HCT116 (cell line): Measurements from ENCODE around the gene UBR3. TPM values are rescaled to one million over a fixed set of nuclear protein-coding genes. Genes with fewer than 3 reads are reported as not detected.
A peak's percentile ranks its signal among the peaks of the same experiment; 100 is the strongest.

Experiments used
- ATAC-seq: fragments of 200-7000 bp; cut with Tn5 transposase; 2 replicates; pipeline ENCODE4 v1.9.1; 2020; ENCODE audit warnings: mild to moderate bottlenecking, moderate library complexity
- Bru-seq: library from RNA; stranded (reverse); fragments of 400-500 nt; gene quantifications from one replicate; lab custom pipeline; 2021; lab: Mats Ljungman, UMichigan
- BruChase-seq, 2 experiments: library from RNA; stranded (reverse); fragments of 400-500 nt; gene quantifications; one replicate each; lab custom pipeline; 2021; lab: Mats Ljungman, UMichigan
- BruUV-seq: library from RNA; stranded (reverse); fragments of 400-500 nt; replicated peaks from 2 replicates; lab custom pipeline; 2021; lab: Mats Ljungman, UMichigan
- CTCF ChIA-PET: fragments of 300-600 bp; sonication (Branson Sonifier 250); formaldehyde crosslinking; loops from one replicate; lab custom pipeline; 2021; ENCODE audit warnings: antibody characterized with exemption; lab: Charles Lee
- POLR2A ChIA-PET: fragments of 300-600, 350-600 bp; sonication (Branson Sonifier 250); formaldehyde crosslinking; loops from one replicate; lab custom pipeline; 2021; ENCODE audit warnings: antibody characterized with exemption; lab: Charles Lee
- RAD21 ChIA-PET, 2 experiments: fragments of 300-600 bp; sonication (Branson Sonifier 250); formaldehyde crosslinking; loops; one replicate each; lab custom pipeline; 2023; ENCODE audit warnings: low total read pairs in 2 of 2; ENCODE audit not compliant: uncharacterized antibody in 2 of 2, unreplicated experiment in 2 of 2, low non-redundant PET in 1 of 2; lab: Charles Lee
- DNase-seq: peaks from one replicate; pipeline ENCODE4 v3.0.0-alpha.2; 2010; ENCODE audit warnings: low read depth, low spot score
- H2AFZ ChIP-seq: fragments of 200-600 bp; shearing (Covaris generic), sonication (generic); 2 replicates; pipeline ENCODE4 v1.6.1; 2017; ENCODE audit warnings: low read depth, mixed run types, mixed read lengths, antibody characterized with exemption, low read length; ENCODE audit not compliant: poor library complexity, severe bottlenecking
- H3K27ac ChIP-seq: 2 replicates; pipeline ENCODE4 v1.5.1; 2012; ENCODE audit warnings: low read depth, low read length
- H3K27me3 ChIP-seq: fragments of 200-600 bp; sonication (generic); 2 replicates; pipeline ENCODE4 v1.6.1; 2016; ENCODE audit warnings: mixed run types, low read length, mixed read lengths; ENCODE audit not compliant: insufficient read depth
- H3K36me3 ChIP-seq, 2 experiments: fragments of 200-500 bp in 1 of 2; fragments of 200-600 bp in 1 of 2; sonication (Bioruptor generic) in 1 of 2; sonication (generic) in 1 of 2; 2 replicates each; pipeline versions ENCODE4 v1.5.1 to v1.6.1; 2014 to 2016; ENCODE audit warnings: low read length in 2 of 2, inconsistent platforms in 1 of 2, mixed read lengths in 1 of 2, mixed run types in 1 of 2; ENCODE audit not compliant: insufficient read depth in 2 of 2, control insufficient read depth in 1 of 2
- H3K4me1 ChIP-seq, 2 experiments: fragments of 200-600 bp in 1 of 2; sonication (generic) in 1 of 2; 2 replicates each; pipeline versions ENCODE4 v1.5.1 to v1.6.1; 2012 to 2017; ENCODE audit warnings: low read length in 2 of 2, inconsistent platforms in 1 of 2, mild to moderate bottlenecking in 1 of 2, mixed read lengths in 1 of 2, mixed run types in 1 of 2, moderate library complexity in 1 of 2; ENCODE audit not compliant: insufficient read depth in 2 of 2, control insufficient read depth in 1 of 2
- H3K4me2 ChIP-seq: fragments of 200-600 bp; sonication (generic); 2 replicates; pipeline ENCODE4 v1.6.1; 2017; ENCODE audit warnings: mixed run types, low read length, mixed read lengths
- H3K4me3 ChIP-seq, 2 experiments: fragments of 200-600 bp in 1 of 2; sonication (generic) in 1 of 2; replicated peaks in 1 of 2; 2 replicates each; pipeline ENCODE4 v1.5.1; 2011 to 2016; ENCODE audit warnings: low read length in 2 of 2, control low read depth in 1 of 2, low read depth in 1 of 2, mild to moderate bottlenecking in 1 of 2, mixed read lengths in 1 of 2, mixed run types in 1 of 2
- H3K79me2 ChIP-seq: fragments of 200-600 bp; sonication (generic); 2 replicates; pipeline ENCODE4 v1.6.1; 2017; ENCODE audit warnings: mild to moderate bottlenecking, mixed run types, low read length, moderate library complexity, mixed read lengths; ENCODE audit not compliant: insufficient read depth
- H3K9ac ChIP-seq: fragments of 200-600 bp; sonication (generic); 2 replicates; pipeline ENCODE4 v1.6.1; 2016; ENCODE audit warnings: low read length, mixed read lengths
- H3K9me2 ChIP-seq: fragments of 200-600 bp; sonication (generic), shearing (Covaris generic); 2 replicates; pipeline ENCODE4 v1.6.1; 2017; ENCODE audit warnings: mixed run types, mild to moderate bottlenecking, moderate library complexity; ENCODE audit not compliant: insufficient read depth
- H3K9me3 ChIP-seq, 2 experiments: fragments of 200-500 bp in 1 of 2; fragments of 200-600 bp in 1 of 2; sonication (Bioruptor generic) in 1 of 2; sonication (generic) in 1 of 2; 2 replicates each; pipeline ENCODE4 v1.6.1; 2014 to 2017; ENCODE audit warnings: low read length in 2 of 2, mixed read lengths in 2 of 2, inconsistent platforms in 1 of 2, low read depth in 1 of 2, mild to moderate bottlenecking in 1 of 2, mixed run types in 1 of 2, moderate library complexity in 1 of 2; ENCODE audit not compliant: control insufficient read depth in 1 of 2, insufficient read depth in 1 of 2
- H4K20me1 ChIP-seq: fragments of 200-600 bp; sonication (generic), shearing (Covaris generic); 2 replicates; pipeline ENCODE4 v1.6.1; 2017; ENCODE audit warnings: mixed run types, mild to moderate bottlenecking, moderate library complexity; ENCODE audit not compliant: insufficient read depth
- CEBPB ChIP-seq: IDR thresholded peaks from 2 replicates; pipeline ENCODE4 v1.6.1; 2012; ENCODE audit warnings: low read depth
- EGR1 ChIP-seq: IDR thresholded peaks from 2 replicates; pipeline ENCODE4 v1.6.1; 2012; ENCODE audit warnings: low read depth
- FOSL1 ChIP-seq: IDR thresholded peaks from 2 replicates; pipeline ENCODE4 v1.6.1; 2012; ENCODE audit warnings: low read depth
- POLR2A ChIP-seq: IDR thresholded peaks from 2 replicates; pipeline ENCODE4 v1.7.0; 2011; ENCODE audit warnings: borderline replicate concordance; ENCODE audit not compliant: insufficient read depth, insufficient read length; ENCODE audit errors: extremely low read depth
- POLR2AphosphoS5 ChIP-seq: IDR thresholded peaks from 2 replicates; pipeline ENCODE4 v1.6.1; 2011; ENCODE audit warnings: mild to moderate bottlenecking, low read depth, low read length, moderate library complexity
- SIN3A ChIP-seq: IDR thresholded peaks from 2 replicates; pipeline ENCODE4 v1.6.1; 2012; ENCODE audit warnings: low read depth
- YY1 ChIP-seq: IDR thresholded peaks from 2 replicates; pipeline ENCODE4 v1.6.1; 2011; ENCODE audit warnings: low read length, low read depth, moderate library complexity, mild to moderate bottlenecking; ENCODE audit not compliant: insufficient replicate concordance; ENCODE audit errors: extremely low read depth
- ZFX ChIP-seq: fragments of 450-650 bp; IDR thresholded peaks from 2 replicates; pipeline ENCODE4 v1.6.1; 2017
- intact Hi-C: fragments of 100-400 bp; cut with micrococcal nuclease; formaldehyde crosslinking; loops from 2 replicates; pipeline ENCODE4 v1.10.0; 2022
- long read RNA-seq: library from polyadenylated mRNA; unstranded; transcript quantifications from one replicate; pipeline ENCODE4 v2.0.0, GENCODE V29; 2021; ENCODE audit not compliant: unreplicated experiment
- polyA plus RNA-seq: library from polyadenylated mRNA; unstranded; fragments of >200 nt; gene quantifications from 2 replicates; pipeline ENCODE4 v1.2.1, GENCODE V29; 2012; ENCODE audit warnings: missing spikeins
- total RNA-seq: library from RNA; stranded (reverse); gene quantifications from one replicate; pipeline ENCODE4 v1.2.1, GENCODE V29; 2021; ENCODE audit not compliant: unreplicated experiment
- TF ChIP-seq, protein P1 (sequence below): IDR thresholded peaks from 2 replicates; pipeline ENCODE4 v1.6.1; 2012
- TF ChIP-seq, protein P2 (sequence below): IDR thresholded peaks from 2 replicates; pipeline ENCODE4 v1.6.1; 2012
- TF ChIP-seq, protein P3 (sequence below): IDR thresholded peaks from 2 replicates; pipeline ENCODE4 v1.6.1; 2011; ENCODE audit warnings: mild to moderate bottlenecking, low read length, moderate library complexity; ENCODE audit not compliant: insufficient replicate concordance; ENCODE audit errors: extremely low read depth

Gene UBR3, protein sequence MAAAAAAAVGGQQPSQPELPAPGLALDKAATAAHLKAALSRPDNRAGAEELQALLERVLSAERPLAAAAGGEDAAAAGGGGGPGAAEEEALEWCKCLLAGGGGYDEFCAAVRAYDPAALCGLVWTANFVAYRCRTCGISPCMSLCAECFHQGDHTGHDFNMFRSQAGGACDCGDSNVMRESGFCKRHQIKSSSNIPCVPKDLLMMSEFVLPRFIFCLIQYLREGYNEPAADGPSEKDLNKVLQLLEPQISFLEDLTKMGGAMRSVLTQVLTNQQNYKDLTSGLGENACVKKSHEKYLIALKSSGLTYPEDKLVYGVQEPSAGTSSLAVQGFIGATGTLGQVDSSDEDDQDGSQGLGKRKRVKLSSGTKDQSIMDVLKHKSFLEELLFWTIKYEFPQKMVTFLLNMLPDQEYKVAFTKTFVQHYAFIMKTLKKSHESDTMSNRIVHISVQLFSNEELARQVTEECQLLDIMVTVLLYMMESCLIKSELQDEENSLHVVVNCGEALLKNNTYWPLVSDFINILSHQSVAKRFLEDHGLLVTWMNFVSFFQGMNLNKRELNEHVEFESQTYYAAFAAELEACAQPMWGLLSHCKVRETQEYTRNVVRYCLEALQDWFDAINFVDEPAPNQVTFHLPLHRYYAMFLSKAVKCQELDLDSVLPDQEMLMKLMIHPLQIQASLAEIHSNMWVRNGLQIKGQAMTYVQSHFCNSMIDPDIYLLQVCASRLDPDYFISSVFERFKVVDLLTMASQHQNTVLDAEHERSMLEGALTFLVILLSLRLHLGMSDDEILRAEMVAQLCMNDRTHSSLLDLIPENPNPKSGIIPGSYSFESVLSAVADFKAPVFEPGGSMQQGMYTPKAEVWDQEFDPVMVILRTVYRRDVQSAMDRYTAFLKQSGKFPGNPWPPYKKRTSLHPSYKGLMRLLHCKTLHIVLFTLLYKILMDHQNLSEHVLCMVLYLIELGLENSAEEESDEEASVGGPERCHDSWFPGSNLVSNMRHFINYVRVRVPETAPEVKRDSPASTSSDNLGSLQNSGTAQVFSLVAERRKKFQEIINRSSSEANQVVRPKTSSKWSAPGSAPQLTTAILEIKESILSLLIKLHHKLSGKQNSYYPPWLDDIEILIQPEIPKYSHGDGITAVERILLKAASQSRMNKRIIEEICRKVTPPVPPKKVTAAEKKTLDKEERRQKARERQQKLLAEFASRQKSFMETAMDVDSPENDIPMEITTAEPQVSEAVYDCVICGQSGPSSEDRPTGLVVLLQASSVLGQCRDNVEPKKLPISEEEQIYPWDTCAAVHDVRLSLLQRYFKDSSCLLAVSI (N-terminal part only)
- total RNA-seq (29.5 TPM), Bru-seq, nascent RNA (percentile 76 among the genes with signal in this experiment), BruChase-seq, experiment 1, labeled RNA remaining after a 6-hour chase (percentile 75 among the genes with signal in this experiment), BruChase-seq, experiment 2, labeled RNA remaining after a 2-hour chase (percentile 68 among the genes with signal in this experiment)
- polyA plus RNA-seq = 6.5 and 8.2 TPM in 2 replicates
- long read RNA-seq, full-length matches to known transcripts = 8 of 23 reads
- long read RNA-seq, partial matches to known transcripts = 10 of 23 reads
- long read RNA-seq, other reads (novel, unspliced or antisense) = 5 of 23 reads

DNA sequence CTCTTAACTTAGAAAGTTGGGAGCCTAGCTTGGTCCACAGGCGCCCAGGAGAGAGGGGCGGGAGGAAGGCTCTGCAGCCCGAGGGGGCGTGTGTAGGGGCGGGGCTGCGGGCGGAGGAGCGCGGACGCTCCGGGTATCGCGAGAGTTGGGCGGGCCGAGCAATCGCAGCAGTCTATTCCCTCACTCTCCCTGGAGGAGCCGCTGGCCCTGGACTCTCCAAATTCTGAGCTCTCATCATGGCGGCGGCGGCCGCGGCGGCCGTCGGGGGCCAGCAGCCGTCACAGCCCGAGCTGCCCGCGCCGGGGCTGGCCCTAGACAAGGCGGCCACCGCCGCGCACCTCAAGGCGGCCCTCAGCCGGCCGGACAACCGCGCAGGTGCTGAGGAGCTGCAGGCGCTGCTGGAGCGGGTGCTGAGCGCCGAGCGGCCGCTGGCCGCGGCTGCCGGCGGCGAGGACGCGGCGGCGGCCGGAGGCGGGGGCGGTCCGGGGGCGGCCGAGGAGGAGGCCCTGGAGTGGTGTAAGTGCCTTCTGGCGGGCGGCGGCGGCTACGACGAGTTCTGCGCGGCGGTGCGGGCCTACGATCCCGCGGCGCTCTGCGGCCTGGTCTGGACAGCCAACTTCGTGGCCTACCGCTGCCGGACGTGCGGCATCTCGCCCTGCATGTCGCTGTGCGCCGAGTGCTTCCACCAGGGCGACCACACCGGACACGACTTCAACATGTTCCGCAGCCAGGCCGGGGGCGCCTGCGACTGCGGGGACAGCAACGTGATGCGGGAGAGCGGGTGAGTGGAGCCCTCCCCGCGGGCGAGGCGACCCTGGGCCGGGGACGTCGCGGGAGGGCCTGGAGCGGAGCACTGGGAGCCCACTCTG, at the start of gene UBR3:
Gene UBR3, plus strand, starts transcription at position 183 of the 869 bp plus-strand sequence. Its CDS starts 54 bp downstream, at position 237.
- peak; percentile 76 for DNase-seq
- Histone ChIP-seq H3K4me2 (peak within 1 kb of the TSS; percentile 77), H3K27ac (peak within 1 kb of the TSS; percentile 71), H3K9ac (peak within 1 kb of the TSS; percentile 71), H3K4me3 (peak within 1 kb of the TSS; percentile 81 to 82), H2AFZ (peak within 1 kb of the TSS; percentile 62), H3K9me2 (no peaks in the 10 kb centered on the region), H3K36me3 (no peaks in the 10 kb centered on the region; a peak in 1 of 4 replicates), H4K20me1 (peaks cover 11% of the 10 kb centered on the region; the same call in 1 of the 2 replicates), H3K9me3 (no peaks in the 10 kb centered on the region), H3K4me1 (peaks cover 14 to 27% of the 10 kb centered on the region in 2 experiments), H3K79me2 (peaks cover 68% of the 10 kb centered on the region)
- CTCF ChIA-PET = interaction anchor here (0.5 to 1.2 kb wide), 5 partner anchors 16 to 294 kb away, joined by 3 to 6 read pairs (median 3); no protein-coding TSS in a partner anchor
- no TSS peak for BruUV-seq
- peak; percentile 85 for ATAC-seq
- intact Hi-C loops = no loop called here
- peak; percentile 95 for TF ChIP-seq POLR2AphosphoS5
- TF ChIP-seq, protein P1, sequence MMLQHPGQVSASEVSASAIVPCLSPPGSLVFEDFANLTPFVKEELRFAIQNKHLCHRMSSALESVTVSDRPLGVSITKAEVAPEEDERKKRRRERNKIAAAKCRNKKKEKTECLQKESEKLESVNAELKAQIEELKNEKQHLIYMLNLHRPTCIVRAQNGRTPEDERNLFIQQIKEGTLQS = no peak
- peak; percentile 98 for TF ChIP-seq ZFX
- peak; percentile 90 for TF ChIP-seq POLR2A
- TF ChIP-seq YY1 = peak; percentile 91
- TF ChIP-seq SIN3A = peak; percentile 38; the same call in 1 of the 2 replicates
- TF ChIP-seq, protein P2, sequence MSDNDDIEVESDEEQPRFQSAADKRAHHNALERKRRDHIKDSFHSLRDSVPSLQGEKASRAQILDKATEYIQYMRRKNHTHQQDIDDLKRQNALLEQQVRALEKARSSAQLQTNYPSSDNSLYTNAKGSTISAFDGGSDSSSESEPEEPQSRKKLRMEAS = peak; percentile 2; the same call in 1 of the 2 replicates
- TF ChIP-seq CEBPB = no peak
- TF ChIP-seq, protein P3, sequence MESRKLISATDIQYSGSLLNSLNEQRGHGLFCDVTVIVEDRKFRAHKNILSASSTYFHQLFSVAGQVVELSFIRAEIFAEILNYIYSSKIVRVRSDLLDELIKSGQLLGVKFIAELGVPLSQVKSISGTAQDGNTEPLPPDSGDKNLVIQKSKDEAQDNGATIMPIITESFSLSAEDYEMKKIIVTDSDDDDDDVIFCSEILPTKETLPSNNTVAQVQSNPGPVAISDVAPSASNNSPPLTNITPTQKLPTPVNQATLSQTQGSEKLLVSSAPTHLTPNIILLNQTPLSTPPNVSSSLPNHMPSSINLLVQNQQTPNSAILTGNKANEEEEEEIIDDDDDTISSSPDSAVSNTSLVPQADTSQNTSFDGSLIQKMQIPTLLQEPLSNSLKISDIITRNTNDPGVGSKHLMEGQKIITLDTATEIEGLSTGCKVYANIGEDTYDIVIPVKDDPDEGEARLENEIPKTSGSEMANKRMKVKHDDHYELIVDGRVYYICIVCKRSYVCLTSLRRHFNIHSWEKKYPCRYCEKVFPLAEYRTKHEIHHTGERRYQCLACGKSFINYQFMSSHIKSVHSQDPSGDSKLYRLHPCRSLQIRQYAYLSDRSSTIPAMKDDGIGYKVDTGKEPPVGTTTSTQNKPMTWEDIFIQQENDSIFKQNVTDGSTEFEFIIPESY = peak; percentile 96
- peak; percentile 53; the same call in 1 of the 2 replicates for TF ChIP-seq EGR1
- TF ChIP-seq FOSL1 = no peak
- TF ChIP-seq, all 23 proteins: peak for 8
- POLR2A ChIA-PET = interaction anchor here (1.2 kb wide), 1 partner anchor 12 kb away, joined by 3 read pairs; no protein-coding TSS in a partner anchor
- RAD21 ChIA-PET = no interaction called here
- no peaks in the 10 kb centered on the region for H3K27me3 ChIP-seq
